Ishikawa (cell line): Measurements from ENCODE around the gene PGA3.
"Not testable (repeated sequence)": the region's sequence is repeated elsewhere in the genome, so short reads cannot be mapped to it uniquely, and the experiment has no call there.

Experiments
- CEBPB ChIP-seq: IDR thresholded peaks from 2 replicates; pipeline ENCODE4 v1.6.1; 2012
- CREB1 ChIP-seq: IDR thresholded peaks from 2 replicates; pipeline ENCODE4 v1.6.1; 2012; ENCODE audit warnings: low read depth
- EGR1 ChIP-seq: IDR thresholded peaks from 2 replicates; pipeline ENCODE4 v1.6.1; 2012
- EP300 ChIP-seq: IDR thresholded peaks from 2 replicates; pipeline ENCODE4 v1.6.1; 2012; ENCODE audit warnings: borderline replicate concordance
- FOXM1 ChIP-seq: IDR thresholded peaks from 2 replicates; pipeline ENCODE4 v1.6.1; 2012; ENCODE audit warnings: low read depth, borderline replicate concordance
- NFIC ChIP-seq: IDR thresholded peaks from 2 replicates; pipeline ENCODE4 v1.6.1; 2012
- RAD21 ChIP-seq: IDR thresholded peaks from 2 replicates; pipeline ENCODE4 v1.6.1; 2012; ENCODE audit warnings: low read depth
- TAF1 ChIP-seq: IDR thresholded peaks from 2 replicates; pipeline ENCODE4 v1.6.1; 2012; ENCODE audit warnings: low read depth, mild to moderate bottlenecking
- TCF12 ChIP-seq: IDR thresholded peaks from 2 replicates; pipeline ENCODE4 v1.6.1; 2012; ENCODE audit warnings: low read depth
- TEAD4 ChIP-seq: IDR thresholded peaks from 2 replicates; pipeline ENCODE4 v1.6.1; 2012
- YY1 ChIP-seq: IDR thresholded peaks from 2 replicates; pipeline ENCODE4 v1.6.1; 2012; ENCODE audit warnings: low read depth
- ZBTB7A ChIP-seq: IDR thresholded peaks from 2 replicates; pipeline ENCODE4 v1.6.1; 2012; ENCODE audit warnings: low read depth
- TF ChIP-seq, protein P1 (sequence below): IDR thresholded peaks from 2 replicates; pipeline ENCODE4 v1.6.1; 2012; ENCODE audit warnings: low read depth, mild to moderate bottlenecking
- TF ChIP-seq, protein P2 (sequence below): IDR thresholded peaks from 2 replicates; pipeline ENCODE4 v1.6.1; 2012
- TF ChIP-seq, protein P3 (sequence below): IDR thresholded peaks from 2 replicates; pipeline ENCODE4 v1.6.1; 2012

The PGA3 gene

DNA sequence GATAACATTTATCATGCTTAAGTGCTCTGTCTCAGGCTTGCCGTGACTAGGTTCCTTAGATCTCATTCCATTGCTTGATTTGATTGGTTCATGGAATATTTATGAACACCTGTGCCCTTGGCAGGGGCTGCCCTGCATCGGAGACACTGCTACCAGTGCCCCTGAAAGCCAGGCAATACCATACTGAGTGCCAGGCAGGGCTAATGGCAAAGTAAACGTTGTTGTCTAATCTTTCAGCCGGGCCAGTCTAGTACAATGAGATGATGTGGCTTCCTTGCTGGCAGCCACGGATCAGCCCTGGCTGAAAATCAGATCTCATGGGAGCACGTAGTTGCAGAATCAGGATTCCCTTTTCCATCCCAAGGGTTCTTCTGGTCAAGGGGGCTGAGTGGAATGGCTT lies 5.0 kb upstream of the PGA3 start:
- TF ChIP-seq ZBTB7A (no peak), TAF1 (no peak), TCF12 (no peak), YY1 (no peak), CREB1 (no peak), TEAD4 (no peak), EP300 (no peak), RAD21 (no peak), NFIC (no peak), EGR1 (no peak), CEBPB (no peak), FOXM1 (no peak)
- TF ChIP-seq, protein P1, sequence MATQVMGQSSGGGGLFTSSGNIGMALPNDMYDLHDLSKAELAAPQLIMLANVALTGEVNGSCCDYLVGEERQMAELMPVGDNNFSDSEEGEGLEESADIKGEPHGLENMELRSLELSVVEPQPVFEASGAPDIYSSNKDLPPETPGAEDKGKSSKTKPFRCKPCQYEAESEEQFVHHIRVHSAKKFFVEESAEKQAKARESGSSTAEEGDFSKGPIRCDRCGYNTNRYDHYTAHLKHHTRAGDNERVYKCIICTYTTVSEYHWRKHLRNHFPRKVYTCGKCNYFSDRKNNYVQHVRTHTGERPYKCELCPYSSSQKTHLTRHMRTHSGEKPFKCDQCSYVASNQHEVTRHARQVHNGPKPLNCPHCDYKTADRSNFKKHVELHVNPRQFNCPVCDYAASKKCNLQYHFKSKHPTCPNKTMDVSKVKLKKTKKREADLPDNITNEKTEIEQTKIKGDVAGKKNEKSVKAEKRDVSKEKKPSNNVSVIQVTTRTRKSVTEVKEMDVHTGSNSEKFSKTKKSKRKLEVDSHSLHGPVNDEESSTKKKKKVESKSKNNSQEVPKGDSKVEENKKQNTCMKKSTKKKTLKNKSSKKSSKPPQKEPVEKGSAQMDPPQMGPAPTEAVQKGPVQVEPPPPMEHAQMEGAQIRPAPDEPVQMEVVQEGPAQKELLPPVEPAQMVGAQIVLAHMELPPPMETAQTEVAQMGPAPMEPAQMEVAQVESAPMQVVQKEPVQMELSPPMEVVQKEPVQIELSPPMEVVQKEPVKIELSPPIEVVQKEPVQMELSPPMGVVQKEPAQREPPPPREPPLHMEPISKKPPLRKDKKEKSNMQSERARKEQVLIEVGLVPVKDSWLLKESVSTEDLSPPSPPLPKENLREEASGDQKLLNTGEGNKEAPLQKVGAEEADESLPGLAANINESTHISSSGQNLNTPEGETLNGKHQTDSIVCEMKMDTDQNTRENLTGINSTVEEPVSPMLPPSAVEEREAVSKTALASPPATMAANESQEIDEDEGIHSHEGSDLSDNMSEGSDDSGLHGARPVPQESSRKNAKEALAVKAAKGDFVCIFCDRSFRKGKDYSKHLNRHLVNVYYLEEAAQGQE = no peak
- TF ChIP-seq, protein P2, sequence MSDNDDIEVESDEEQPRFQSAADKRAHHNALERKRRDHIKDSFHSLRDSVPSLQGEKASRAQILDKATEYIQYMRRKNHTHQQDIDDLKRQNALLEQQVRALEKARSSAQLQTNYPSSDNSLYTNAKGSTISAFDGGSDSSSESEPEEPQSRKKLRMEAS = no peak
- TF ChIP-seq, protein P3, sequence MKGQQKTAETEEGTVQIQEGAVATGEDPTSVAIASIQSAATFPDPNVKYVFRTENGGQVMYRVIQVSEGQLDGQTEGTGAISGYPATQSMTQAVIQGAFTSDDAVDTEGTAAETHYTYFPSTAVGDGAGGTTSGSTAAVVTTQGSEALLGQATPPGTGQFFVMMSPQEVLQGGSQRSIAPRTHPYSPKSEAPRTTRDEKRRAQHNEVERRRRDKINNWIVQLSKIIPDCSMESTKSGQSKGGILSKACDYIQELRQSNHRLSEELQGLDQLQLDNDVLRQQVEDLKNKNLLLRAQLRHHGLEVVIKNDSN = no peak

DNA sequence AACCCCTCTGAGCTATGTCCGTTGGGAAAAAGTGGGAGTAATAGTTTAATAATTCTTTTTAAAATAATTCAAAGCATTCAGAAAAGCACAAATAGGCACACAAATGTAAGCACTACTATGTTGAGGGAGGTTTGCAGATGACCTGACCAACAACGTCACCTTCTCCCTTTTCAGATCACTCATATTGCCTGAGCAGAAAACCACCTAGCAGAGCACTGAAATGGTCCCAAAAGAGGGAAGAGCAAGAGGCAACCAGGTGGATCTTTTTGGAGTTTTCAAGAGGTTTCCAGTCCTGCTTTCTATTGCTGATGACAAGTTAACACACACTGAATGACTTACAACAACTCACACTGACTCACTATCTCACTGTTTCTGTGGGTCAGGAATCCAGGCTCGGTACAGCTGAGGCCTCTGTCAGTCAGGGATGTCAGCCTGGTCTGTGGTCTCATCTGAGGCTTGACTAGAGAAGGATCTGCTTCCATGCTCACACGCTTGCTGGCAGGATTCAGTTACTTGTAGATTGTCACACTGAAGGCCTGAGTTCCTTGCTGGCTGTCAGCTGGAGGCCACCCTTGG lies 4.3 kb upstream of the PGA3 start:
- no peak for TF ChIP-seq RAD21
- TF ChIP-seq TEAD4 = no peak
- TF ChIP-seq CEBPB = no peak
- TF ChIP-seq YY1 = no peak
- no peak for TF ChIP-seq TCF12
- TF ChIP-seq ZBTB7A = no peak
- TF ChIP-seq NFIC = no peak
- no peak for TF ChIP-seq FOXM1
- TF ChIP-seq EGR1 = no peak
- TF ChIP-seq TAF1 = no peak
- TF ChIP-seq CREB1 = no peak
- no peak for TF ChIP-seq EP300

DNA sequence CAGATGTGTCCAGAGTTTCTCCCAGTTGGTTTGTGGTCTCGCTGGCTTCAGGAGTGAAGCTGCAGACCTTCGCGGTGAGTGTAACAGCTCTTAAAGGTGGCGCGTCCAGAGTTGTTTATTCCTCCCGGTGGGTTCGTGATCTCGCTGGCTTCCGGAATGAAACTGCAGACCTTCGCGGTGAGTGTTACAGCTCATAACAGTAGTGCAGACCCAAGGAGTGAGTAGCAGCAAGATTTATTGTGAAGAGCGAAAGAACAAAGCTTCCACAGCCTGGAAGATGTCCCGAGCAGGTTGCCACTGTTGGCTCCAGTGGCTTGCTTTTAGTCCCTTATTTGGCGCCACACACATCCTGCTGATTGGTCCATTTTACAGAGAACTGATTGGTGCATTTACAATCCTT lies 1.8 kb upstream of the PGA3 start:
- TF ChIP-seq TEAD4 (no peak), CREB1 (no peak), FOXM1 (no peak), TAF1 (no peak), YY1 (no peak), NFIC (no peak), ZBTB7A (no peak), RAD21 (no peak), TCF12 (no peak), CEBPB (no peak), EGR1 (no peak), EP300 (no peak)
- TF ChIP-seq, protein P1 = no peak
- TF ChIP-seq, protein P3 = no peak
- TF ChIP-seq, protein P2 = no peak

DNA sequence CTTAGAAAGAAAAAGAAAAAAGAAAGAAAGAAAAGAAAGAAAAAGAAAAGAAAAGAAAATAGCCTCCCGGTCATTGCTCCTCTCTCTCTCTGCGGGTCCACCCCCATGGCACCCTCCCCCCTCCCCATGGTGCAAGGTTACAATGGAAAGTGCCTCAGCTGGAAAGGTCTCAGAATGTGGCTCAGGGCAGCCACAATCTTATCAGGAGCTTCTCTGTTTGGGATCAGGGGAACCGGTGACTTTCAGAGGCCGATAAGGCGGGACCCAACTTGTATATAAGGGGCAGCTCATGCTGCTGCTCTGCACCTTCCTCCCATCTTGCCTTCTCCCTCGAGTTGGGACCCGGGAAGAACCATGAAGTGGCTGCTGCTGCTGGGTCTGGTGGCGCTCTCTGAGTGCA lies 18.7 kb downstream of the PGA3 start, which contains the start of gene PGA4:
PGA4 (plus strand) TSS at position 301 of the 400 bp plus-strand sequence; CDS start at position 355, 54 bp downstream.
- TF ChIP-seq, protein P3 = not testable (repeated sequence)
- not testable (repeated sequence) for TF ChIP-seq TAF1, FOXM1

DNA sequence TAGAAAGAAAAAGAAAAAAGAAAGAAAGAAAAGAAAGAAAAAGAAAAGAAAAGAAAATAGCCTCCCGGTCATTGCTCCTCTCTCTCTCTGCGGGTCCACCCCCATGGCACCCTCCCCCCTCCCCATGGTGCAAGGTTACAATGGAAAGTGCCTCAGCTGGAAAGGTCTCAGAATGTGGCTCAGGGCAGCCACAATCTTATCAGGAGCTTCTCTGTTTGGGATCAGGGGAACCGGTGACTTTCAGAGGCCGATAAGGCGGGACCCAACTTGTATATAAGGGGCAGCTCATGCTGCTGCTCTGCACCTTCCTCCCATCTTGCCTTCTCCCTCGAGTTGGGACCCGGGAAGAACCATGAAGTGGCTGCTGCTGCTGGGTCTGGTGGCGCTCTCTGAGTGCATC lies 37.6 kb downstream of the PGA3 start, which contains the start of gene PGA5:
PGA5 (plus strand) TSS at position 301 of the 400 bp plus-strand sequence; CDS start at position 353, 52 bp downstream.
- not testable (repeated sequence) for TF ChIP-seq ZBTB7A, CEBPB, RAD21
